Stimulated activated naive CD8-positive, alpha-beta T cell treated with anti-CD3 and anti-CD28 coated beads, Interleukin-15, Interleukin-2, amounts not matched to agents 100 U/mL and 50 U/mL, for 24 hours (primary cell): Measurements from ENCODE around the gene MYH11.
A peak's percentile ranks its signal among the peaks of the same experiment; 100 is the strongest.

Source experiments
- ATAC-seq: fragments of 150-1000 bp; cut with Tn5 transposase; one replicate; pipeline ENCODE4 v1.10.0; 2021
- DNase-seq: peaks from one replicate; pipeline ENCODE4 v3.0.0; 2021

The MYH11 gene

GRCh38 chr16:15856901-15857698 is at the start of gene MYH11:
TSS of gene MYH11 (minus strand) at chr16:15857028. CDS start at chr16:15838252, 18,776 bp downstream.
- DNase-seq: peak; percentile 4
- ATAC-seq: no peak

DNA sequence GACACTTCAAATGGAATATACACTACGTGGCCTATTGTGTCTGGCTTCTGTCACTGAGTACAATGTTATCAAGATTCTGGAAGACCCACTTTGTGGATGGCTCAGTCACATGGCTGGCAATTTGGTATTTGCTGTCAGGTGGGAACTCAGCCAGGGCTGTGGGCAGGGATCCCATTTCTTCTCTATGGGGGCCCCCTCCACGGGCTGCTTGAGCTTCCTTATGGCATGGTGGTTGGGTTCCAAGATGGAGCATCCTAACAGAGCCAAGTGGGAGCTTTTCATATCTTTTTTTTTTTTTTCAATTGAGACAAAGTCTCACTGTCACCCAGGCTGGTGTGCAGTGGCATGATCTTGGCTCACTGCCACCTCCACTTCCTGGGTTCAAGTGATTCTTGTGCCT is 49.6 kb upstream of the MYH11 start:
- ATAC-seq (no peak), DNase-seq (no peak)

GRCh38 chr16:15903960-15904359 is 47.1 kb upstream of the MYH11 start:
- no peak for DNase-seq
- no peak for ATAC-seq

GRCh38 chr16:15900901-15901500 is 44.2 kb upstream of the MYH11 start:
- ATAC-seq (no peak), DNase-seq (no peak)

- no peak for ATAC-seq
- no peak for DNase-seq
Measured at GRCh38 chr16:15900357-15900756, 43.5 kb upstream of the MYH11 start.

- peak; percentile 48 for DNase-seq
- ATAC-seq: peak; percentile 78
Measured at GRCh38 chr16:15899538-15900100, 42.8 kb upstream of the MYH11 start.

- ATAC-seq (no peak), DNase-seq (no peak)
Measured at GRCh38 chr16:15898654-15899053, 41.8 kb upstream of the MYH11 start.

DNA sequence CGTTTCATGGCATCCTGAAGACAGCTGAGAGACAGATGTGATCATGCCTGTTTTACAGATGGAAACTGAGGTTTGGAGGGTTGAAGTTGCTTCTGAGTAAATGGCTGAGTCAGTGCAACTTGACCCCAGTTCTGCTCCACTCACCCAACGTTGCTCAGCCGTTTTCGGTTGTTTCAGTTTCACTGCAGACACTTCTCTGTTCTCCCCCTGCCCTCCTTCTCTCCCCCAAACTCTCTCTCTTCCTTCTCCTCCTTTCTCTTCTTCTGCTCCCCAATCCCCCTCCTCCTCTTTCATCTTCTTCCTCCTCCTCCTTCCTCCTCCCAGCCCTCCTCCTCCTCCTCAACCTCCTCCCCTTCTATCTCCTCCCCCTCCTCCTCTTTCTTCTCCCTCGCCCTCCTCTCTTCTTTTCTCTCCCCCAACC is 41.0 kb upstream of the MYH11 start:
- peak; percentile 45 for DNase-seq
- ATAC-seq: peak; percentile 80

DNA sequence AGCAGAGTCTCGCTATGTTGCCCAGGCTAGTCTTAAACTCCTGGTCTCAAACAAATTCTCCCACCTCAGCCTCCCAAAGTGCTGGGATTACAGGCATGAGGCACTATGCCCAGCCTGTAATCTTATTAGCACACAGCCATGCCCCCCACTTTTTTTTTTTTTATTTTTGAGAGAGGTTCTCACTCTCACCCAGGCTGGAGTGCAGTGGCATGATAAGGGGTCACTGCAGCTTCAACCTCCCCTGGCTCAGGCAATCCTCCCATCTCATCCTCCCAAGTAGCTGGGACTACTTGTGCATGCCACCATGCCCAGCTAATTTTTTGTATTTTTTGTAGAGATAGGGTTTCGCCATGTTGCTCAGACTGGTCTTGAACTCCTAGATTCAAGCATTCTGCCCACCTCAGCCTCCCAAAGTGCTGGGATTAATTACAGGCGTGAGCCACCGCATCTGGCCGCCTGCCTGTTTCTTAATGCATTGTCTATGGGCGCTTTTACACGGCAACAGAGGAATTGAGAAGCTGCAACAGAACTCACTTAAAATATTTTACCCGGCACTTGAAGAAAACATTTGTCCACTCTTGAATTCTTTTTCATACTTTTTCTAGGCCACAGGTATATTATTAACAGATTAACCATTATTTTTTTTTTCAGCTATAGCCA is 40.4 kb upstream of the MYH11 start:
- DNase-seq (no peak), ATAC-seq (no peak)

- no peak for DNase-seq
- ATAC-seq: no peak
Measured at GRCh38 chr16:15894571-15895374, 37.9 kb upstream of the MYH11 start.

DNA sequence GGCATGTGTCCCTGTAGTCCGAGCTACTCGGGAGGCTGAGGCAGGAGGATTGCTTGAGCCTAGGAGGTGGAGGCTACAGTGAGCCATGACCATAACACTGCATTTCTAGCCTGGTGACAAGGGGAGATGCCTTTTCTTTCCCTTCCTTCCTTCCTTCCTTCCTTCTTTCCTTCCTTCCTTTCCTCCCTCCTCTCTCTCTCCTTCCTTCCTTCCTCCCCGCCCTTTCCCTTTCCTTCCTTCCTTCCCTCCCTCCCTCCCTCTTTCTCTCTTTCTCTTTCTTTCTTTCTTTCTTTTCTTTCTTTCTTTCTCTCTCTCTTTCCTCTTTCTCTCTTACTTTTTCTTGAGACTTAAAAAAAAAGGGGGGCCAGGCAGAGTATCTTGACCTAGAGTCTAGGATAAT is 34.7 kb upstream of the MYH11 start:
- no peak for DNase-seq
- ATAC-seq: no peak

DNA sequence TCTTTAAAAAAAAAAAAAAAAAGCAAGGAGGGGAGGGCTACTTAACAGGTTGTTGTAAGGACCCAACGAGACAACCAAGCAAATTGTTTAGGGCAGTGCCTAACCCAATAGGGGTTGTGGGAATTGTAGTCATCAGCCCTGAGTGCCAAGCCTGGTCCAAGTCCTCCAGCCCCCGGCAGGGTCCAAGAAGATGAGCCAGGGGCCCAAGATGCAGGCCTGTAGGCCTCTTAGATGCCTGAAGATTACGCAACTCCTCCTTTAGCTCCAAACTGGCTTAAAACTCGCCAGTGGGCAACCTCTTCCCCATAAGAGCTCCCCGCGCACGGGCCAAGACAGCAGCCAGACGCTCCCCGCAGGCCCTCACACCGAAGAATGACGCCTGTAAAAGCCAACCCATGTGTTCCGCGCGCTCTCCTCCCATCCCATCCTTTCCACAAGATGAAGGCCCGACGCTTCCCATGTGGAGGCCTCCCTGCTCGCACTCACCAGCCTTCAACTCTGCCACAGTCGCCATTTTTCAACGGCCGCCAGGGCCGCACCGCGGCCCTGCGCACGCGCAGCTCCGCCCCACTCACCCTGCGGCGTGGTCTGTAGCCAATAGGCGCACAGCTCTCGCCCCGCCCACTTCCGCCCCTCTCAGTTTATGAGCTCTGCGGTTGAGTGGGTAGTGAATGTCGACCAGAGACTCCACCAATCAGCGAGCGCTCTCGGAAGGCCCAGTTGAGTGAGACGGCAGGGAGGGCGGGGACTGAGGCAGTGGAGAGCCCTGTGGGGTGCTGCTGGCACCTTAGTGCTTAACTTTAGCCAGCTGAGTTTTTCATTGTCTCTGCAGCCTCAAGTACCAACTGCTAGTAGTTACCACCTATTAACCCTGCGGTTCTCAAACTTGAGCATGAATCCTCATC is 31.5 kb upstream of the MYH11 start, which contains the start of gene CEP20:
CEP20 (minus strand) TSS at position 532 of the 905 bp plus-strand sequence; CDS start at position 514, 18 bp downstream.
- ATAC-seq: peak; percentile 99
- peak; percentile 100 for DNase-seq

DNA sequence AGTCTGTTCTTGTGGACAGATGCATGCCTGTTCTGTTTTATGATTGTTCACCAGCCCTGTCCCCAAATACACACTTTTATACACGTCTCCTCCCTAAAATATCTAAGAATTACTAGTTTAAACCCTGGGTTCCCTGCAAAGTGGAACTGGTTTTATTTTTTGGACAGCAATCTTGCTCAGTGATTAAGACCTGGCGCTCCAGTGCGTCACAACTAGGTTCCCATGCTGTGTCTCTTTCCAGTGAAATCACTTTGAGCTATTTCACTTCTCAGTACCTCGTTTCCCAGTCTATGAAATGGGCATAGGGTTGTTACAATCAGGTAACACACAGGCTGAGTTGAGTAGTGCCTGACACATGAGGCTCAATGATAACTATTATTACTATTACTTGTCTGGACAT is 30.5 kb upstream of the MYH11 start:
- ATAC-seq (no peak), DNase-seq (no peak)

DNA sequence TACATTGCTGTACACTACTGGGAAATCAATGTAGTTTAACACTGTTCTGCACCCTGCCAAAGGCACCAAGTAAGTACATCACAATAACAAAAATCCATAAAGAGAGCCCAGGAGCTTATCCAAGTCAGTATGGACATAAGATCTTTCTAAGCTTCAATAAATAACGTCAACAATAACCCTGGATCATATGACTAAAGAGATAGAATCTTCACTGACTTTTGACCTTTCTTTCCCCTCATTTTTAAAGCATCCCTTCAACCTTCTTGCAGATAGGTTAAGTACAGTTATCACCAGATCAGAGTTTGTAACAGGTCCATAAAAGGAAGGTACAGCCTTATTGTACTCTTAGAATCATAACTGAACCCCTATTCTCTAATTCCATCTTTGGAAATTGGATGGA is 29.2 kb upstream of the MYH11 start:
- DNase-seq (no peak), ATAC-seq (no peak)

- DNase-seq (no peak), ATAC-seq (no peak)
Measured at GRCh38 chr16:15885560-15886001, 28.8 kb upstream of the MYH11 start.

DNA sequence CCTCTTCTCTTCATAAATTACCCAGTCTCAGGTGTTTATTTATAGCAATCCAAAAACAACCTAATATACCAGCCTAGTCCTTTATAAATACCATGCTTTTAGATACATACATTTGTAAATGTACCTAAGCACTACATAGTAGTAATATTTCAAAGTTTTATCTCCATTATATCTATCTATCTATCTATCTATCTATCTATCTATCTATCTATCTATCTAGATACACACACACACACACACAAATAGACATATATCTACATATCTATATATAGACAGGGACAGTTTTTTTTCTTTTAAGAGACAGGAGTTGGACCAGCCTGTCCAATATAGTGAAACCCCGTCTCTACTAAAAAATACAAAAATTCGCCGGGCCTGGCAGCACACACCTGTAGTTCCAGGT is 25.7 kb upstream of the MYH11 start:
- DNase-seq (no peak), ATAC-seq (no peak)

DNA sequence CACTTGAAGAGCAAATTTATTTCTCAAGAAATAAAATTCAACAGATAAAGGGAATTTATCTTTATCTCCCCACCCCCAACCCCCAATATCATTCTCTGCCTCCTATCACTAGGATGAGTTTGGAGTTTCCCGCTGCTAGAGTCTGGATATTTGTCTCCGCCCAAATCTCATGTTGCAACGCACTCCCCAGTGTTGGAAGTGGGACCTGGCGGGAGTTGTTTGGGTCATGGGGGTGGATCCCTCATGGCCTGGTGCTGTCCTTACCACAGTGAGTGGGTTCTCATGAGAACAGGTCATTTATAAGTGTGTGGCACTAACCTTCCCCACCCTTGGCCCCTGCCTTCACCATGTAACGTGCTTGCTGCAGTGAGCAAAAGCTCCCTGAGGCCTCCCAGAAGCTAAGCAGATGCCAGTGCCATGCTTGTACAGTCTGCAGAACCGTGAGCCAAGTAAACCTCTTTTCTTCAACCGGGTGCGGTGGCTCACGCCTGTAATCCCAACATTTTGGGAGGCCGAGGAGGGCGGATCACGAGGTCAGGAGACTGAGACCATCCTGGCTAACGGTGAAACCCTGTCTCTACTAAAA is 25.1 kb upstream of the MYH11 start:
- DNase-seq (no peak), ATAC-seq (no peak)

GRCh38 chr16:15880434-15881308 is 23.8 kb upstream of the MYH11 start:
- no peak for ATAC-seq
- DNase-seq: no peak

- DNase-seq (no peak), ATAC-seq (peak; percentile 49)
Measured at GRCh38 chr16:15879255-15879811, 22.5 kb upstream of the MYH11 start.
